HG02642 (cell line): ENCODE results near the gene HMCN1.

Source experiments
- ATAC-seq: cut with Tn5 transposase; IDR thresholded peaks from one replicate; pipeline ENCODE4 v1.9.1; 2021; ENCODE audit warnings: mild to moderate bottlenecking; ENCODE audit not compliant: unreplicated experiment, poor library complexity

Gene HMCN1

GRCh38 chr1:185843297-185843869 lies 109.2 kb downstream of the HMCN1 start:
- ATAC-seq: no peak

GRCh38 chr1:185843986-185844385 lies 109.8 kb downstream of the HMCN1 start:
- ATAC-seq: no peak

GRCh38 chr1:185846672-185847444 lies 112.7 kb downstream of the HMCN1 start:
- no peak for ATAC-seq

GRCh38 chr1:185849014-185849413 lies 114.8 kb downstream of the HMCN1 start:
- ATAC-seq: no peak

- no peak for ATAC-seq
Measured at GRCh38 chr1:185850366-185850765, 116.2 kb downstream of the HMCN1 start.

- ATAC-seq: no peak
Measured at GRCh38 chr1:185853739-185854138, 119.5 kb downstream of the HMCN1 start.

- no peak for ATAC-seq
Measured at GRCh38 chr1:185856482-185856881, 122.3 kb downstream of the HMCN1 start.

- no peak for ATAC-seq
Measured at GRCh38 chr1:185857442-185857841, 123.3 kb downstream of the HMCN1 start.

GRCh38 chr1:185860311-185860710 lies 126.1 kb downstream of the HMCN1 start:
- no peak for ATAC-seq

GRCh38 chr1:185860859-185861258 lies 126.7 kb downstream of the HMCN1 start:
- ATAC-seq: no peak

- ATAC-seq: no peak
Measured at GRCh38 chr1:185861630-185862029, 127.4 kb downstream of the HMCN1 start.

GRCh38 chr1:185862235-185862634 lies 128.0 kb downstream of the HMCN1 start:
- ATAC-seq: no peak

- ATAC-seq: no peak
Measured at GRCh38 chr1:185864331-185864730, 130.1 kb downstream of the HMCN1 start.

GRCh38 chr1:185864889-185865517 lies 130.8 kb downstream of the HMCN1 start:
- no peak for ATAC-seq

- no peak for ATAC-seq
Measured at GRCh38 chr1:185869590-185869989, 135.4 kb downstream of the HMCN1 start.

GRCh38 chr1:185871627-185872150 lies 137.5 kb downstream of the HMCN1 start:
- ATAC-seq: no peak

GRCh38 chr1:185874246-185874645 lies 140.1 kb downstream of the HMCN1 start:
- ATAC-seq: no peak

- ATAC-seq: no peak
Measured at GRCh38 chr1:185880330-185880729, 146.1 kb downstream of the HMCN1 start.

GRCh38 chr1:185880779-185881333 lies 146.7 kb downstream of the HMCN1 start:
- ATAC-seq: no peak

GRCh38 chr1:185886046-185886445 lies 151.9 kb downstream of the HMCN1 start:
- ATAC-seq: no peak

GRCh38 chr1:185886671-185887070 lies 152.5 kb downstream of the HMCN1 start:
- ATAC-seq: no peak
